Endothelial cell (in vitro differentiated cells): ENCODE data around the gene COL8A2. TPM values are rescaled to one million over a fixed set of nuclear protein-coding genes. Genes with fewer than 3 reads are reported as not detected.

Experiments
- DNase-seq: peaks from one replicate; pipeline ENCODE4 v3.0.0; 2021; ENCODE audit warnings: low spot score
- H3K27ac Mint-ChIP-seq: one replicate; pipeline ENCODE4 v1.8.0; 2021; ENCODE audit warnings: mixed read lengths, inconsistent platforms; ENCODE audit not compliant: unreplicated experiment
- H3K27me3 Mint-ChIP-seq: one replicate; pipeline ENCODE4 v1.8.0; 2021; ENCODE audit warnings: mild to moderate bottlenecking, moderate library complexity, mixed read lengths, inconsistent platforms; ENCODE audit not compliant: unreplicated experiment
- H3K36me3 Mint-ChIP-seq: one replicate; pipeline ENCODE4 v1.8.0; 2021; ENCODE audit warnings: mild to moderate bottlenecking, low read depth, mixed read lengths, inconsistent platforms; ENCODE audit not compliant: unreplicated experiment
- H3K4me1 Mint-ChIP-seq: one replicate; pipeline ENCODE4 v1.8.0; 2021; ENCODE audit warnings: mild to moderate bottlenecking, mixed read lengths, inconsistent platforms; ENCODE audit not compliant: unreplicated experiment
- H3K4me3 Mint-ChIP-seq: one replicate; pipeline ENCODE4 v1.8.0; 2021; ENCODE audit warnings: mild to moderate bottlenecking, mixed read lengths, inconsistent platforms; ENCODE audit not compliant: unreplicated experiment
- H3K9me3 Mint-ChIP-seq: one replicate; pipeline ENCODE4 v1.8.0; 2021; ENCODE audit warnings: mixed read lengths, inconsistent platforms; ENCODE audit not compliant: unreplicated experiment
- total RNA-seq: library from RNA; stranded (reverse); fragmentation: NEBNext Ultra II Directional; extraction: Animal tissue kit (Norgen Biotek cat#: 25700); gene quantifications from one replicate; pipeline ENCODE4 v1.2.1, GENCODE V29; 2021; ENCODE audit not compliant: unreplicated experiment
- TF ChIP-seq, protein P1 (sequence below): fragments of 200-600 bp; sonication (generic); IDR thresholded peaks from one replicate; pipeline ENCODE4 v1.5.0; 2021; ENCODE audit warnings: antibody characterized with exemption; ENCODE audit not compliant: unreplicated experiment

COL8A2 gene
- total RNA-seq, 1 donor from 2014 or later, result 0.13 TPM

GRCh38 chr1:36107394-36107793 lies 17.6 kb downstream of the COL8A2 start:
- H3K36me3 Mint-ChIP-seq, result peaks cover 1% of the 10 kb centered on the region
- TF ChIP-seq, protein P1, sequence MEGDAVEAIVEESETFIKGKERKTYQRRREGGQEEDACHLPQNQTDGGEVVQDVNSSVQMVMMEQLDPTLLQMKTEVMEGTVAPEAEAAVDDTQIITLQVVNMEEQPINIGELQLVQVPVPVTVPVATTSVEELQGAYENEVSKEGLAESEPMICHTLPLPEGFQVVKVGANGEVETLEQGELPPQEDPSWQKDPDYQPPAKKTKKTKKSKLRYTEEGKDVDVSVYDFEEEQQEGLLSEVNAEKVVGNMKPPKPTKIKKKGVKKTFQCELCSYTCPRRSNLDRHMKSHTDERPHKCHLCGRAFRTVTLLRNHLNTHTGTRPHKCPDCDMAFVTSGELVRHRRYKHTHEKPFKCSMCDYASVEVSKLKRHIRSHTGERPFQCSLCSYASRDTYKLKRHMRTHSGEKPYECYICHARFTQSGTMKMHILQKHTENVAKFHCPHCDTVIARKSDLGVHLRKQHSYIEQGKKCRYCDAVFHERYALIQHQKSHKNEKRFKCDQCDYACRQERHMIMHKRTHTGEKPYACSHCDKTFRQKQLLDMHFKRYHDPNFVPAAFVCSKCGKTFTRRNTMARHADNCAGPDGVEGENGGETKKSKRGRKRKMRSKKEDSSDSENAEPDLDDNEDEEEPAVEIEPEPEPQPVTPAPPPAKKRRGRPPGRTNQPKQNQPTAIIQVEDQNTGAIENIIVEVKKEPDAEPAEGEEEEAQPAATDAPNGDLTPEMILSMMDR, result no peak
- no peaks in the 10 kb centered on the region for H3K4me1 Mint-ChIP-seq
- peaks cover 4% of the 10 kb centered on the region for H3K27me3 Mint-ChIP-seq
- no peaks in the 10 kb centered on the region for H3K9me3 Mint-ChIP-seq
- no peak overlapping the region for H3K27ac Mint-ChIP-seq
- no peak for DNase-seq
- H3K4me3 Mint-ChIP-seq, result no peak overlapping the region

GRCh38 chr1:36106269-36106668 lies 18.8 kb downstream of the COL8A2 start:
- H3K27ac Mint-ChIP-seq, result no peak overlapping the region
- no peaks in the 10 kb centered on the region for H3K36me3 Mint-ChIP-seq
- DNase-seq, result no peak
- H3K4me1 Mint-ChIP-seq, result no peaks in the 10 kb centered on the region
- TF ChIP-seq, protein P1, result no peak
- no peaks in the 10 kb centered on the region for H3K9me3 Mint-ChIP-seq
- H3K4me3 Mint-ChIP-seq, result no peak overlapping the region
- peaks cover 2% of the 10 kb centered on the region for H3K27me3 Mint-ChIP-seq

DNA sequence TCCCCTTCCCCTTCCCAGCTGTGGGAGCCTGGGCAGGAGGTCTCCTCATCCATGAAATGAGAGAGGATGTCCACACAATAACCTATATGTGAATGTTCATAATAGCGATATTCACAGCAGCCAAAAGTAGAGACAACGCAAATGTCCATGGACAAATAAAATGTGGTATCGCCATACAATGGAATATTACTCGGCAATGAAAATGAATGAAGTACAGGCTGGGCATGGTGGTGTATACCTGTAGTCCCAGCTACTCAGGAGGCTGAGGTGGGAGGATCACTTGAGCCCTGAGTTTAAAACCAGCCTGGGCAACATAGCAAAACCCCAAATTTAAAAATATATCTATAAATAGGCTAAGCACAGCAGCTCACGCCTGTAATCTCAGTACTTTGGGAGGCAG lies 23.5 kb downstream of the COL8A2 start:
- Mint-ChIP-seq H3K27me3 (peaks cover 4% of the 10 kb centered on the region), H3K36me3 (no peaks in the 10 kb centered on the region), H3K9me3 (no peaks in the 10 kb centered on the region), H3K4me3 (no peak overlapping the region), H3K27ac (no peak overlapping the region), H3K4me1 (no peaks in the 10 kb centered on the region)
- TF ChIP-seq, protein P1, result no peak
- DNase-seq, result no peak

GRCh38 chr1:36100376-36100775 lies 24.6 kb downstream of the COL8A2 start:
- Mint-ChIP-seq H3K27me3 (peaks cover 8% of the 10 kb centered on the region), H3K4me3 (no peak overlapping the region), H3K27ac (no peak overlapping the region), H3K36me3 (no peaks in the 10 kb centered on the region), H3K9me3 (no peaks in the 10 kb centered on the region), H3K4me1 (no peaks in the 10 kb centered on the region)
- TF ChIP-seq, protein P1, result no peak
- no peak for DNase-seq

- Mint-ChIP-seq H3K36me3 (no peaks in the 10 kb centered on the region), H3K4me3 (no peak overlapping the region), H3K27me3 (peaks cover 8% of the 10 kb centered on the region), H3K4me1 (no peaks in the 10 kb centered on the region), H3K27ac (no peak overlapping the region), H3K9me3 (no peaks in the 10 kb centered on the region)
- TF ChIP-seq, protein P1, result peak; percentile 76
- DNase-seq, result peak; percentile 87
These were observed 25.2 kb downstream of the COL8A2 start for GRCh38 chr1:36099681-36100341.
